Ascending aorta (tissue), 2 donors: ENCODE data around the gene RYR3. TPM values are rescaled to one million over a fixed set of nuclear protein-coding genes. Genes with fewer than 3 reads are reported as not detected.

Source experiments
- DNase-seq, 2 donors: peaks; one replicate each; pipeline ENCODE4 v3.0.0-alpha.2; 2019; ENCODE audit warnings: low spot score in 2 of 2
- H3K27ac ChIP-seq, 2 donors: fragments of 200-600 bp; sonication (generic); one replicate each; pipeline ENCODE4 v1.5.1; 2016 to 2017; ENCODE audit warnings: mild to moderate bottlenecking in 1 of 2
- H3K27me3 ChIP-seq: fragments of 200-600 bp; sonication (generic); one replicate; pipeline ENCODE4 v1.5.1; 2017
- H3K36me3 ChIP-seq, 2 donors: fragments of 200-600 bp; sonication (generic); one replicate each; pipeline ENCODE4 v1.5.1; 2016
- H3K4me1 ChIP-seq, 2 donors: fragments of 200-600 bp; sonication (generic); one replicate each; pipeline ENCODE4 v1.5.1; 2016 to 2017; ENCODE audit warnings: mild to moderate bottlenecking in 1 of 2
- H3K4me3 ChIP-seq, 2 donors: fragments of 200-600 bp; sonication (generic); one replicate each; pipeline ENCODE4 v1.5.1; 2016 to 2017; ENCODE audit warnings: mild to moderate bottlenecking in 1 of 2
- H3K9me3 ChIP-seq, 2 donors: fragments of 200-600 bp; sonication (generic); one replicate each; pipeline ENCODE4 v1.5.1; 2016
- CTCF ChIP-seq, 3 experiments: fragments of 200-600 bp in 2 of 3; fragments of 450-650 bp in 1 of 3; sonication (generic) in 2 of 3; IDR thresholded peaks; one replicate each; pipeline ENCODE4 v1.5.1; 2016 to 2019; ENCODE audit warnings: antibody characterized with exemption in 3 of 3, mild to moderate bottlenecking in 1 of 3, moderate library complexity in 1 of 3
- intact Hi-C: fragments of 100-400 bp; cut with DNase I; formaldehyde crosslinking; loops from one replicate; pipeline ENCODE4 v1.15.1; 2023
- total RNA-seq: library from RNA; depleted of rRNA; stranded (reverse); fragments of >200 nt; gene quantifications from one replicate; pipeline ENCODE4 v1.1.0, GENCODE V29; 2016

Gene RYR3
- total RNA-seq, 1 donor from 2014 or later: 3.1 TPM

GRCh38 chr15:33746203-33746602 is 435.4 kb downstream of the RYR3 start:
- intact Hi-C loops: no loop called here
- Histone ChIP-seq H3K4me1 (no peaks in the 10 kb centered on the region), H3K27me3 (no peaks in the 10 kb centered on the region), H3K4me3 (no peak overlapping the region), H3K27ac (no peak overlapping the region), H3K36me3 (peaks cover 0 to 6% of the 10 kb centered on the region in 2 donors), H3K9me3 (no peaks in the 10 kb centered on the region)
- DNase-seq: no peak
- no peak for TF ChIP-seq CTCF (IDR thresholded peaks at IDR 0.05)

- no peak for DNase-seq
- no peak overlapping the region for H3K27ac ChIP-seq
These were observed 442.2 kb downstream of the RYR3 start for GRCh38 chr15:33753012-33753411.

GRCh38 chr15:33754242-33754641 is 443.5 kb downstream of the RYR3 start:
- intact Hi-C loops: no loop called here
- H3K36me3 ChIP-seq: peaks cover 3 to 6% of the 10 kb centered on the region in 2 donors
- no peak overlapping the region for H3K27ac ChIP-seq
- H3K4me3 ChIP-seq: no peak overlapping the region
- no peaks in the 10 kb centered on the region for H3K27me3 ChIP-seq
- H3K4me1 ChIP-seq: no peaks in the 10 kb centered on the region
- no peak for TF ChIP-seq CTCF (IDR thresholded peaks at IDR 0.05)
- no peak for DNase-seq
- no peaks in the 10 kb centered on the region for H3K9me3 ChIP-seq

More at GRCh38 chr15:33753012-33753411, 442.2 kb downstream of the RYR3 start:
- Histone ChIP-seq H3K9me3 (no peaks in the 10 kb centered on the region), H3K27me3 (no peaks in the 10 kb centered on the region), H3K4me1 (no peaks in the 10 kb centered on the region), H3K4me3 (no peak overlapping the region), H3K36me3 (peaks cover 3 to 6% of the 10 kb centered on the region in 2 donors)
- intact Hi-C loops: no loop called here
- no peak for TF ChIP-seq CTCF (IDR thresholded peaks at IDR 0.05)

- no peak for DNase-seq
- no peak overlapping the region for H3K27ac ChIP-seq
- H3K27me3 ChIP-seq: no peaks in the 10 kb centered on the region
- peaks cover 0 to 3% of the 10 kb centered on the region in 2 donors for H3K36me3 ChIP-seq
- H3K9me3 ChIP-seq: no peaks in the 10 kb centered on the region
- intact Hi-C loops: no loop called here
- no peak overlapping the region for H3K4me3 ChIP-seq
- no peaks in the 10 kb centered on the region for H3K4me1 ChIP-seq
- no peak for TF ChIP-seq CTCF (IDR thresholded peaks at IDR 0.05)
These were observed 446.2 kb downstream of the RYR3 start for GRCh38 chr15:33756961-33757360.

GRCh38 chr15:33757516-33758232 is 446.9 kb downstream of the RYR3 start:
- H3K36me3 ChIP-seq: peaks cover 0 to 3% of the 10 kb centered on the region in 2 donors
- TF ChIP-seq CTCF (IDR thresholded peaks at IDR 0.05): no peak
- no peak overlapping the region for H3K27ac ChIP-seq
- no peak for DNase-seq
- intact Hi-C loops: no loop called here
- H3K4me3 ChIP-seq: no peak overlapping the region
- H3K4me1 ChIP-seq: no peaks in the 10 kb centered on the region
- H3K27me3 ChIP-seq: no peaks in the 10 kb centered on the region
- H3K9me3 ChIP-seq: no peaks in the 10 kb centered on the region
